Measurements from ENCODE around the gene FHL1. TPM values are rescaled to one million over a fixed set of nuclear protein-coding genes. Genes with fewer than 3 reads are reported as not detected.

FHL1 gene
- 2.0 TPM for total RNA-seq (2013)
- polyA plus RNA-seq = 1 to 10 TPM in 1 of 3 donors, under 1 TPM in 2; 0.75 to 4.0 (median 0.98) TPM
- polyA minus RNA-seq = 0.69 and 0.72 TPM in 2 replicates
- total RNA-seq = 0.17 to 6.3 (median 2.3) reads per million in 11 experiments

DNA sequence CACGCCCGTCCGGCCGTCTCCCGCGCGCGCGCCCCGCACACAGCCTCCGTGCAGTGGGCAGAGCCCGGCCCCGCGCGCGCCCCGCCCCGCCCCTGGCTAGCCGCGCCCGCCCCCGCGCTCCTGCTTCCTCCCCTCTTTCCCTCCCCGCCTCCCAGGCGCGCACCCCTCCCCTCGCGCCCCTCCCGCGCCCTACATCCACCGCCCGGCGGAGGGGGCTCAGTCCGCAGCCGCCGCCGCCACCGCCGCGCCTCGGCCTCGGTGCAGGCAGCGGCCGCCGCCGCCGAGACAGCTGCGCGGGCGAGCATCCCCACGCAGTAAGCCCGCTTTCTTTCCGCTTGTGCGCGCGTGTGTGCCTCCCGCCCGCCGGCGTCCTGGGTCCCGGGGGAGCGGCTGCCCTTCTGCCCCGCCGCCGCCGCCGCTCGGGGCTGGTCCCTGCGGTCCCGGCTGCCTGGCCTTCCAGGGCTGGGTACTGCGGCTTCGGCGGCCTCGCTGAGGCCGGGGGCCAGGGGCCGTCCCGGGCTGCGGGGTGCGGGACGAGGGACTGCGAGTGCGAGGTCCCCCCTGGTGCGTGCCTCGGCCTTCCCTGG is at the start of gene FHL1:
Gene FHL1 (plus strand): TSS at position 219 of the 587 bp plus-strand sequence.
- H3K36me3 Mint-ChIP-seq = peaks cover 0 to 5% of the 10 kb centered on the region in 2 donors
- no peaks in the 10 kb centered on the region for H3K9me3 ChIP-seq (replicated peaks in 1 of 2; ENCODE audit: control insufficient read depth in 1 of 2, insufficient read depth in 1 of 2, low read length in 2 of 2)
- peak within 1 kb of the TSS; percentile 62 for H2AFZ ChIP-seq (ENCODE audit: insufficient read depth, low read depth, low read length, poor library complexity, severe bottlenecking)
- H3K27ac ChIP-seq (ENCODE audit: low read depth in 1 of 2, low read length in 2 of 2) = no peak within 1 kb of the TSS
- H3K36me3 ChIP-seq (replicated peaks in 1 of 2; ENCODE audit: control insufficient read depth in 1 of 2, insufficient read depth in 2 of 2, low read length in 2 of 2) = no peaks in the 10 kb centered on the region
- H3K4me2 ChIP-seq (replicated peaks; ENCODE audit: extremely low read depth, low read length, poor library complexity, severe bottlenecking) = peak within 1 kb of the TSS; percentile 73
- H3K79me2 ChIP-seq (ENCODE audit: insufficient read depth, low read length) = no peaks in the 10 kb centered on the region
- peaks cover 13 to 21% of the 10 kb centered on the region in 2 donors for H3K27me3 ChIP-seq (ENCODE audit: control insufficient read depth in 2 of 2, insufficient read depth in 2 of 2, low read length in 2 of 2)
- peaks cover 14 to 24% of the 10 kb centered on the region in 2 donors for H3K4me1 ChIP-seq (ENCODE audit: control insufficient read depth in 1 of 2, insufficient read depth in 2 of 2, low read length in 2 of 2)
- H3K9me3 Mint-ChIP-seq = peaks cover 0 to 14% (median 10%) of the 10 kb centered on the region in 7 donors
- peak within 1 kb of the TSS; percentile 40 for H3K9ac ChIP-seq (ENCODE audit: insufficient read depth, low read length, poor library complexity, severe bottlenecking)
- peak in 2 of 3 donors; percentile 3 to 6 for DNase-seq
- no peaks in the 10 kb centered on the region for H4K20me1 ChIP-seq (ENCODE audit: insufficient read depth, low read length)
- peak within 1 kb of the TSS; percentile 24 to 70 (median 44) for H3K4me3 ChIP-seq (replicated peaks in 1 of 3; ENCODE audit: low read depth in 2 of 3, low read length in 3 of 3)
- 0% methylated on average over 29 of the region's 84 CpGs for WGBS (ENCODE audit: insufficient coverage)
- H3K4me1 Mint-ChIP-seq = peaks cover 18% of the 10 kb centered on the region
- TF ChIP-seq, protein P1, sequence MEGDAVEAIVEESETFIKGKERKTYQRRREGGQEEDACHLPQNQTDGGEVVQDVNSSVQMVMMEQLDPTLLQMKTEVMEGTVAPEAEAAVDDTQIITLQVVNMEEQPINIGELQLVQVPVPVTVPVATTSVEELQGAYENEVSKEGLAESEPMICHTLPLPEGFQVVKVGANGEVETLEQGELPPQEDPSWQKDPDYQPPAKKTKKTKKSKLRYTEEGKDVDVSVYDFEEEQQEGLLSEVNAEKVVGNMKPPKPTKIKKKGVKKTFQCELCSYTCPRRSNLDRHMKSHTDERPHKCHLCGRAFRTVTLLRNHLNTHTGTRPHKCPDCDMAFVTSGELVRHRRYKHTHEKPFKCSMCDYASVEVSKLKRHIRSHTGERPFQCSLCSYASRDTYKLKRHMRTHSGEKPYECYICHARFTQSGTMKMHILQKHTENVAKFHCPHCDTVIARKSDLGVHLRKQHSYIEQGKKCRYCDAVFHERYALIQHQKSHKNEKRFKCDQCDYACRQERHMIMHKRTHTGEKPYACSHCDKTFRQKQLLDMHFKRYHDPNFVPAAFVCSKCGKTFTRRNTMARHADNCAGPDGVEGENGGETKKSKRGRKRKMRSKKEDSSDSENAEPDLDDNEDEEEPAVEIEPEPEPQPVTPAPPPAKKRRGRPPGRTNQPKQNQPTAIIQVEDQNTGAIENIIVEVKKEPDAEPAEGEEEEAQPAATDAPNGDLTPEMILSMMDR (IDR thresholded peaks at IDR 0.05) = no peak
- intact Hi-C loops (cut with micrococcal nuclease) = no loop called here
- no peak within 1 kb of the TSS for H3K27ac Mint-ChIP-seq
- H3K27me3 Mint-ChIP-seq (ENCODE audit: low read depth in 3 of 3) = peaks cover 28 to 37% (median 29%) of the 10 kb centered on the region in 3 donors
- H3K4me3 Mint-ChIP-seq = peak within 1 kb of the TSS; percentile 82 to 90

DNA sequence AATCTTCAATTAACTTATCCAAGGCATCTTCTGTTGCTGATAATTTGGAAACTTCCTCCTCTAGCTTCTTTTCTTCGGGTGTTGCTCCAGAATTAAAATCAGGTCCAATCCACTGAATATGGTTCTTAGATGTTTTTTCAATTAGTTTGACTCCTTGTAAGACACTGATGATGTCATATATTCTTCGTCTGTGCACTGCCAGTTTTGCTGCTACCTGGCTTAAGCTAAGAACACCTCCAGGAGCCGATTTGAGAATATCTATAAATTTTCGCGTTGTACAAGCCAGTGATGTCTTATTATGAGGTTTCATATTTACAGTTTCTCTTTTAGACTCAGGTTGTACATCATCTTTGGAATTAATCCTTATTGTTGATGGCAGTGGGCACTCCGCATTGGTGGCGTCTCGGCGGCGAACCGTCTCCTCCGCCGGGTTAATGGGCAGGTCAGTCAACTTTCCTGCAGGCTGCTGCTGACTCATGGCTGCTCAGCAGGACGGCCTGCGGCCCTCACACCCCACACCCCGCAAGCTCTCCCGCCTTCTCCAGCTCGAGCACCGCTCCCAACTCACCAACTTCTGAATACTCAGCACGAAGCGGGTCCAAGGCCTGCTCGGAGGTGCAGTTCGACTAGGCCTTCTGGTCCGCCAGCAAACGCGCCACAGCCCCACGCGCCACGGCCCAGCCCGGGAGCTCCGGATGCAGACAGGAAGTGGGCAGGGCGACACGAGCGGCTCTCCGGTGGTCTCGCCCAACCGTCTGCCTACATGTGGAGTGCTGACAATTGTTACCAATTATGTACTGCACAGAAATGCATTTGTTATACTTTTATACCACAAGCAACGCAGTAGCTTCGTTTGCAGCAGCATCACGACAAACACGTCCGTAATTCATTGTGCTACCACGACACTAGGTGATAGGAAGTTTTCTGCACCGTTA is 49.2 kb upstream of the FHL1 start:
- H3K9me3 ChIP-seq (replicated peaks in 1 of 2; ENCODE audit: control insufficient read depth in 1 of 2, insufficient read depth in 1 of 2, low read length in 2 of 2) = no peaks in the 10 kb centered on the region
- H3K79me2 ChIP-seq (ENCODE audit: insufficient read depth, low read length) = no peaks in the 10 kb centered on the region
- no peak overlapping the region for H3K9ac ChIP-seq (ENCODE audit: insufficient read depth, low read length, poor library complexity, severe bottlenecking)
- intact Hi-C loops (cut with micrococcal nuclease) = no loop called here
- Mint-ChIP-seq H3K27me3 (ENCODE audit: low read depth in 3 of 3) (peaks cover 0 to 4% (median 0%) of the 10 kb centered on the region in 3 donors), H3K4me3 (no peak overlapping the region), H3K9me3 (peaks cover 0 to 3% (median 0%) of the 10 kb centered on the region in 7 donors), H3K36me3 (no peaks in the 10 kb centered on the region), H3K27ac (no peak overlapping the region), H3K4me1 (no peaks in the 10 kb centered on the region)
- no peak for DNase-seq
- H3K36me3 ChIP-seq (replicated peaks in 1 of 2; ENCODE audit: control insufficient read depth in 1 of 2, insufficient read depth in 2 of 2, low read length in 2 of 2) = no peaks in the 10 kb centered on the region
- no peak overlapping the region for H3K27ac ChIP-seq (ENCODE audit: low read depth in 1 of 2, low read length in 2 of 2)
- no peak overlapping the region for H3K4me3 ChIP-seq (replicated peaks in 1 of 3; ENCODE audit: low read depth in 2 of 3, low read length in 3 of 3)
- WGBS (ENCODE audit: insufficient coverage) = 97% methylated on average over 16 of the region's 44 CpGs
- H3K4me2 ChIP-seq (replicated peaks; ENCODE audit: extremely low read depth, low read length, poor library complexity, severe bottlenecking) = no peak overlapping the region
- no peaks in the 10 kb centered on the region for H3K27me3 ChIP-seq (ENCODE audit: control insufficient read depth in 2 of 2, insufficient read depth in 2 of 2, low read length in 2 of 2)
- H4K20me1 ChIP-seq (ENCODE audit: insufficient read depth, low read length) = no peaks in the 10 kb centered on the region
- no peak overlapping the region for H2AFZ ChIP-seq (ENCODE audit: insufficient read depth, low read depth, low read length, poor library complexity, severe bottlenecking)
- H3K4me1 ChIP-seq (ENCODE audit: control insufficient read depth in 1 of 2, insufficient read depth in 2 of 2, low read length in 2 of 2) = no peaks in the 10 kb centered on the region
- TF ChIP-seq, protein P1 (IDR thresholded peaks at IDR 0.05) = no peak

All from CD14-positive monocyte (primary cell).